ENCODE results near the gene ING3.

ING3 gene

GRCh38 chr7:120919466-120919865 is 31.1 kb upstream of the ING3 start:
- no peaks in the 10 kb centered on the region for H3K4me1 ChIP-seq (ENCODE audit: control insufficient read depth in 2 of 2, insufficient read depth in 1 of 2, low read depth in 1 of 2, low read length in 2 of 2)
- no peak overlapping the region for H3K4ac ChIP-seq (ENCODE audit: low read length)
- H3K9ac ChIP-seq (ENCODE audit: low read depth, low read length, poor library complexity): no peak overlapping the region
- no peak overlapping the region for H3K27ac ChIP-seq (replicated peaks; ENCODE audit: low read length)
- DNase-seq (ENCODE audit: low spot score): no peak
- no peak overlapping the region for H2BK120ac ChIP-seq (ENCODE audit: low read depth, low read length)
- no peak overlapping the region for H3K14ac ChIP-seq (ENCODE audit: low read length)
- H4K8ac ChIP-seq (ENCODE audit: low read depth, low read length): no peak overlapping the region
- no peak overlapping the region for H3K4me3 ChIP-seq (ENCODE audit: low read length in 2 of 2)
- H3K79me1 ChIP-seq (ENCODE audit: low read depth, low read length): no peaks in the 10 kb centered on the region
- H3K36me3 ChIP-seq (replicated peaks in 1 of 2; ENCODE audit: control insufficient read depth in 2 of 2, insufficient read depth in 2 of 2, low read length in 2 of 2): no peaks in the 10 kb centered on the region
- no peak overlapping the region for H3K18ac ChIP-seq (ENCODE audit: low read length)
- no peak overlapping the region for H3K4me2 ChIP-seq (ENCODE audit: insufficient read depth, low read length, poor library complexity, severe bottlenecking)
- no peak overlapping the region for H3K23ac ChIP-seq (ENCODE audit: low read depth, low read length, poor library complexity)
- no peaks in the 10 kb centered on the region for H3K9me3 ChIP-seq (replicated peaks in 1 of 2; ENCODE audit: control insufficient read depth in 2 of 2, insufficient read depth in 1 of 2, low read depth in 1 of 2, low read length in 2 of 2)
- H2BK5ac ChIP-seq (ENCODE audit: low read length): no peak overlapping the region
- H2AK5ac ChIP-seq (ENCODE audit: low read depth, low read length): no peak overlapping the region
- no peak overlapping the region for H4K91ac ChIP-seq (ENCODE audit: low read depth, low read length, poor library complexity)
- H2BK12ac ChIP-seq (ENCODE audit: low read length): no peak overlapping the region
- H3K27me3 ChIP-seq (ENCODE audit: control insufficient read depth in 3 of 3, insufficient read depth in 3 of 3, low read depth in 1 of 3, low read length in 3 of 3): no peaks in the 10 kb centered on the region
- H2AFZ ChIP-seq (ENCODE audit: low read length): no peak overlapping the region
- H2BK15ac ChIP-seq (ENCODE audit: low read length): no peak overlapping the region

GRCh38 chr7:120920034-120920433 is 30.5 kb upstream of the ING3 start:
- Histone ChIP-seq H4K8ac (ENCODE audit: low read depth, low read length) (no peak overlapping the region), H3K4ac (ENCODE audit: low read length) (no peak overlapping the region), H3K79me1 (ENCODE audit: low read depth, low read length) (no peaks in the 10 kb centered on the region), H3K4me2 (ENCODE audit: insufficient read depth, low read length, poor library complexity, severe bottlenecking) (no peak overlapping the region), H3K9ac (ENCODE audit: low read depth, low read length, poor library complexity) (no peak overlapping the region), H2BK12ac (ENCODE audit: low read length) (no peak overlapping the region), H3K23ac (ENCODE audit: low read depth, low read length, poor library complexity) (no peak overlapping the region), H2BK5ac (ENCODE audit: low read length) (no peak overlapping the region), H3K27ac (replicated peaks; ENCODE audit: low read length) (no peak overlapping the region), H3K27me3 (ENCODE audit: control insufficient read depth in 3 of 3, insufficient read depth in 3 of 3, low read depth in 1 of 3, low read length in 3 of 3) (no peaks in the 10 kb centered on the region), H2BK120ac (ENCODE audit: low read depth, low read length) (no peak overlapping the region), H3K14ac (ENCODE audit: low read length) (no peak overlapping the region), H3K4me3 (ENCODE audit: low read length in 2 of 2) (no peak overlapping the region), H2AFZ (ENCODE audit: low read length) (no peak overlapping the region), H3K9me3 (replicated peaks in 1 of 2; ENCODE audit: control insufficient read depth in 2 of 2, insufficient read depth in 1 of 2, low read depth in 1 of 2, low read length in 2 of 2) (no peaks in the 10 kb centered on the region), H3K18ac (ENCODE audit: low read length) (no peak overlapping the region), H2BK15ac (ENCODE audit: low read length) (no peak overlapping the region), H4K91ac (ENCODE audit: low read depth, low read length, poor library complexity) (no peak overlapping the region), H3K36me3 (replicated peaks in 1 of 2; ENCODE audit: control insufficient read depth in 2 of 2, insufficient read depth in 2 of 2, low read length in 2 of 2) (no peaks in the 10 kb centered on the region), H2AK5ac (ENCODE audit: low read depth, low read length) (no peak overlapping the region), H3K4me1 (ENCODE audit: control insufficient read depth in 2 of 2, insufficient read depth in 1 of 2, low read depth in 1 of 2, low read length in 2 of 2) (no peaks in the 10 kb centered on the region)
- WGBS, 2 donors (ENCODE audit: extremely low coverage in 2 of 2, insufficient read length in 2 of 2, insufficient replicate concordance in 1 of 2): no CpG with 5 or more reads among the region's 2 CpGs
- no peak for DNase-seq (ENCODE audit: low spot score)

GRCh38 chr7:120920591-120921274 is 29.8 kb upstream of the ING3 start:
- no peak overlapping the region for H2AK5ac ChIP-seq (ENCODE audit: low read depth, low read length)
- no CpG with 5 or more reads among the region's 3 CpGs for WGBS, 2 donors (ENCODE audit: extremely low coverage in 2 of 2, insufficient read length in 2 of 2, insufficient replicate concordance in 1 of 2)

GRCh38 chr7:120924837-120925236 is 25.7 kb upstream of the ING3 start:
- no peak overlapping the region for H3K9ac ChIP-seq (ENCODE audit: low read depth, low read length, poor library complexity)
- H2BK12ac ChIP-seq (ENCODE audit: low read length): no peak overlapping the region
- H3K27ac ChIP-seq (replicated peaks; ENCODE audit: low read length): no peak overlapping the region
- no peaks in the 10 kb centered on the region for H3K4me1 ChIP-seq (ENCODE audit: control insufficient read depth in 2 of 2, insufficient read depth in 1 of 2, low read depth in 1 of 2, low read length in 2 of 2)
- no peaks in the 10 kb centered on the region for H3K79me1 ChIP-seq (ENCODE audit: low read depth, low read length)
- no peaks in the 10 kb centered on the region for H3K9me3 ChIP-seq (replicated peaks in 1 of 2; ENCODE audit: control insufficient read depth in 2 of 2, insufficient read depth in 1 of 2, low read depth in 1 of 2, low read length in 2 of 2)
- H3K18ac ChIP-seq (ENCODE audit: low read length): no peak overlapping the region
- no CpG with 5 or more reads among the region's 2 CpGs for WGBS, 2 donors (ENCODE audit: extremely low coverage in 2 of 2, insufficient read length in 2 of 2, insufficient replicate concordance in 1 of 2)
- no peak overlapping the region for H4K91ac ChIP-seq (ENCODE audit: low read depth, low read length, poor library complexity)
- no peak overlapping the region for H4K8ac ChIP-seq (ENCODE audit: low read depth, low read length)
- H3K23ac ChIP-seq (ENCODE audit: low read depth, low read length, poor library complexity): no peak overlapping the region
- H2BK15ac ChIP-seq (ENCODE audit: low read length): no peak overlapping the region
- no peak overlapping the region for H3K4me2 ChIP-seq (ENCODE audit: insufficient read depth, low read length, poor library complexity, severe bottlenecking)
- no peak overlapping the region for H2BK5ac ChIP-seq (ENCODE audit: low read length)
- H3K14ac ChIP-seq (ENCODE audit: low read length): no peak overlapping the region
- H3K4me3 ChIP-seq (ENCODE audit: low read length in 2 of 2): no peak overlapping the region
- no peak for DNase-seq (ENCODE audit: low spot score)
- no peak overlapping the region for H2AK5ac ChIP-seq (ENCODE audit: low read depth, low read length)
- H2BK120ac ChIP-seq (ENCODE audit: low read depth, low read length): no peak overlapping the region
- H2AFZ ChIP-seq (ENCODE audit: low read length): no peak overlapping the region
- H3K4ac ChIP-seq (ENCODE audit: low read length): no peak overlapping the region
- H3K27me3 ChIP-seq (ENCODE audit: control insufficient read depth in 3 of 3, insufficient read depth in 3 of 3, low read depth in 1 of 3, low read length in 3 of 3): no peaks in the 10 kb centered on the region
- H3K36me3 ChIP-seq (replicated peaks in 1 of 2; ENCODE audit: control insufficient read depth in 2 of 2, insufficient read depth in 2 of 2, low read length in 2 of 2): no peaks in the 10 kb centered on the region

More at GRCh38 chr7:120920591-120921274, 29.8 kb upstream of the ING3 start:
- no peaks in the 10 kb centered on the region for H3K4me1 ChIP-seq (ENCODE audit: control insufficient read depth in 2 of 2, insufficient read depth in 1 of 2, low read depth in 1 of 2, low read length in 2 of 2)
- no peak overlapping the region for H2BK12ac ChIP-seq (ENCODE audit: low read length)
- H2BK15ac ChIP-seq (ENCODE audit: low read length): no peak overlapping the region
- H3K36me3 ChIP-seq (replicated peaks in 1 of 2; ENCODE audit: control insufficient read depth in 2 of 2, insufficient read depth in 2 of 2, low read length in 2 of 2): no peaks in the 10 kb centered on the region
- H3K27ac ChIP-seq (replicated peaks; ENCODE audit: low read length): no peak overlapping the region
- H3K23ac ChIP-seq (ENCODE audit: low read depth, low read length, poor library complexity): no peak overlapping the region
- no peak overlapping the region for H2BK120ac ChIP-seq (ENCODE audit: low read depth, low read length)
- no peak overlapping the region for H3K4ac ChIP-seq (ENCODE audit: low read length)
- H3K14ac ChIP-seq (ENCODE audit: low read length): no peak overlapping the region
- no peaks in the 10 kb centered on the region for H3K27me3 ChIP-seq (ENCODE audit: control insufficient read depth in 3 of 3, insufficient read depth in 3 of 3, low read depth in 1 of 3, low read length in 3 of 3)
- no peak overlapping the region for H3K9ac ChIP-seq (ENCODE audit: low read depth, low read length, poor library complexity)
- no peak overlapping the region for H2BK5ac ChIP-seq (ENCODE audit: low read length)
- H3K9me3 ChIP-seq (replicated peaks in 1 of 2; ENCODE audit: control insufficient read depth in 2 of 2, insufficient read depth in 1 of 2, low read depth in 1 of 2, low read length in 2 of 2): no peaks in the 10 kb centered on the region
- no peaks in the 10 kb centered on the region for H3K79me1 ChIP-seq (ENCODE audit: low read depth, low read length)
- H4K91ac ChIP-seq (ENCODE audit: low read depth, low read length, poor library complexity): no peak overlapping the region
- no peak overlapping the region for H3K4me3 ChIP-seq (ENCODE audit: low read length in 2 of 2)
- H2AFZ ChIP-seq (ENCODE audit: low read length): no peak overlapping the region
- H4K8ac ChIP-seq (ENCODE audit: low read depth, low read length): no peak overlapping the region
- H3K18ac ChIP-seq (ENCODE audit: low read length): no peak overlapping the region
- DNase-seq (ENCODE audit: low spot score): no peak
- no peak overlapping the region for H3K4me2 ChIP-seq (ENCODE audit: insufficient read depth, low read length, poor library complexity, severe bottlenecking)

All from neuronal stem cell (in vitro differentiated cells).